ENCODE data around the gene MAPK14. TPM values are rescaled to one million over a fixed set of nuclear protein-coding genes. Genes with fewer than 3 reads are reported as not detected.
A peak's percentile ranks its signal among the peaks of the same experiment; 100 is the strongest.

Gene MAPK14
- total and polyA plus RNA-seq, 9 of the 15 experiments (the other 6 are each of a cell fraction or from before 2014, with no cell fraction given) = 8.8 to 62.7 (median 35.5) TPM

DNA sequence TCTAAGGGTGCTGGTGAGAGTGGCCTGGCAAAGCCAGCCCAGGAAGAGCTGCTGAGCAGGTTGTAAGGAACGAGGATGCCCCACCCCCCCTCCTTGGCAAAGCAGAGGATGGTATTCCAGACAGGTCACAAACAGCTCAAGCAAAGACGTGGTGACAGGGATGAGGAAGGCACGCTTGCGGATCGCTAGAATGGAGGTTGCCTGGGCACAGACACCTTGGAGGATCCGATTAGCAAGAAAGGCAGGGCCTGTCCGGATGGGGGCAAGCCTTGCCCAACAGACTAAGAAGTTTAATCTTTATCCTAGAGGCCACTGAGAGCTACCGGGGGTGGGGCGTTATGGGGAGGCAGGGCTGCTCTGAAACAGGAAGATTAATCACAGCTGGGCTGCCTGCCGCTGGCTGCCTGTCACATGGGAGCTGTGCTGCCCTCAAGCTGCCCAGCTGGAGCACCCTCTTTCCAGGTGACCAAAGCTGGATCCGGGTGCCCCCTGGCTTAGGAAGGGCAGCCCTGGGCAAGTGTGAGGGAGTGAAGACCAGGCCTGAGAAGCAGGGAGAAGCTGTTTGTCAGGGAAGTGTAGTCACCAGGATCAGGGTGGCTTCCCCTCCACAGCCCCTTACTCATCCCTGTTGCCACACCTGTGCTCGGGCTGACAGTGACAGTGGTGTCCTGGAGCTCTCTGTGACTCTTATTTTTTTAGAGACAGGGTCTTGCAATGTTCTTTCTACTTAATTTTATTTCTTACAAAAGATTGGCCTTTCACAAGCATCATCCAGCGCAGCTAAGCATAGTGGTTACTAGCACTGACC lies 93.6 kb downstream of the MAPK14 start (continued):
- TF ChIP-seq, protein P1, sequence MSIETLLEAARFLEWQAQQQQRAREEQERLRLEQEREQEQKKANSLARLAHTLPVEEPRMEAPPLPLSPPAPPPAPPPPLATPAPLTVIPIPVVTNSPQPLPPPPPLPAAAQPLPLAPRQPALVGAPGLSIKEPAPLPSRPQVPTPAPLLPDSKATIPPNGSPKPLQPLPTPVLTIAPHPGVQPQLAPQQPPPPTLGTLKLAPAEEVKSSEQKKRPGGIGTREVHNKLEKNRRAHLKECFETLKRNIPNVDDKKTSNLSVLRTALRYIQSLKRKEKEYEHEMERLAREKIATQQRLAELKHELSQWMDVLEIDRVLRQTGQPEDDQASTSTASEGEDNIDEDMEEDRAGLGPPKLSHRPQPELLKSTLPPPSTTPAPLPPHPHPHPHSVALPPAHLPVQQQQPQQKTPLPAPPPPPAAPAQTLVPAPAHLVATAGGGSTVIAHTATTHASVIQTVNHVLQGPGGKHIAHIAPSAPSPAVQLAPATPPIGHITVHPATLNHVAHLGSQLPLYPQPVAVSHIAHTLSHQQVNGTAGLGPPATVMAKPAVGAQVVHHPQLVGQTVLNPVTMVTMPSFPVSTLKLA (conservative IDR thresholded peaks at IDR 0.05) = 0 out of 4 replicates have a peak, but pooled peaks of 1 of the 2 experiments have one; percentile 17
- TF ChIP-seq RAD51 (IDR thresholded peaks at IDR 0.05; ENCODE audit: borderline replicate concordance, low read depth) (peak; percentile 29; the same call in 1 of the 2 replicates), SLC30A9 (CRISPR knock-in tag; IDR thresholded peaks at IDR 0.05) (no peak), HDAC1 (IDR thresholded peaks at IDR 0.05) (0 out of 4 replicates have a peak, but pooled peaks of 1 of the 2 experiments have one; percentile 28), CBFA2T2 (conservative IDR thresholded peaks at IDR 0.05) (peak; percentile 53; the same call in 1 of the 2 replicates), PRPF4 (IDR thresholded peaks at IDR 0.05; ENCODE audit: insufficient read depth, low read depth, low read length, poor library complexity, severe bottlenecking) (no peak), BMI1 (IDR thresholded peaks at IDR 0.05; ENCODE audit: low read length) (no peak), ZKSCAN1 (IDR thresholded peaks at IDR 0.05; ENCODE audit: low read depth, low read length) (no peak), DACH1 (IDR thresholded peaks at IDR 0.05; ENCODE audit: partially characterized antibody) (peak; percentile 77)
- TF ChIP-seq, protein P2, sequence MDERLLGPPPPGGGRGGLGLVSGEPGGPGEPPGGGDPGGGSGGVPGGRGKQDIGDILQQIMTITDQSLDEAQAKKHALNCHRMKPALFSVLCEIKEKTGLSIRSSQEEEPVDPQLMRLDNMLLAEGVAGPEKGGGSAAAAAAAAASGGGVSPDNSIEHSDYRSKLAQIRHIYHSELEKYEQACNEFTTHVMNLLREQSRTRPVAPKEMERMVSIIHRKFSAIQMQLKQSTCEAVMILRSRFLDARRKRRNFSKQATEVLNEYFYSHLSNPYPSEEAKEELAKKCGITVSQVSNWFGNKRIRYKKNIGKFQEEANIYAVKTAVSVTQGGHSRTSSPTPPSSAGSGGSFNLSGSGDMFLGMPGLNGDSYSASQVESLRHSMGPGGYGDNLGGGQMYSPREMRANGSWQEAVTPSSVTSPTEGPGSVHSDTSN (CRISPR knock-in tag; IDR thresholded peaks at IDR 0.05; ENCODE audit: low read depth) = no peak
- TF ChIP-seq, protein P2 (tag; conservative IDR thresholded peaks at IDR 0.05; ENCODE audit: low read depth) = peak; percentile 80
- TF ChIP-seq, protein P3, sequence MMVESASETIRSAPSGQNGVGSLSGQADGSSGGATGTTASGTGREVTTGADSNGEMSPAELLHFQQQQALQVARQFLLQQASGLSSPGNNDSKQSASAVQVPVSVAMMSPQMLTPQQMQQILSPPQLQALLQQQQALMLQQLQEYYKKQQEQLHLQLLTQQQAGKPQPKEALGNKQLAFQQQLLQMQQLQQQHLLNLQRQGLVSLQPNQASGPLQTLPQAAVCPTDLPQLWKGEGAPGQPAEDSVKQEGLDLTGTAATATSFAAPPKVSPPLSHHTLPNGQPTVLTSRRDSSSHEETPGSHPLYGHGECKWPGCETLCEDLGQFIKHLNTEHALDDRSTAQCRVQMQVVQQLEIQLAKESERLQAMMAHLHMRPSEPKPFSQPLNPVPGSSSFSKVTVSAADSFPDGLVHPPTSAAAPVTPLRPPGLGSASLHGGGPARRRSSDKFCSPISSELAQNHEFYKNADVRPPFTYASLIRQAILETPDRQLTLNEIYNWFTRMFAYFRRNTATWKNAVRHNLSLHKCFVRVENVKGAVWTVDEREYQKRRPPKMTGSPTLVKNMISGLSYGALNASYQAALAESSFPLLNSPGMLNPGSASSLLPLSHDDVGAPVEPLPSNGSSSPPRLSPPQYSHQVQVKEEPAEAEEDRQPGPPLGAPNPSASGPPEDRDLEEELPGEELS (CRISPR knock-in tag; IDR thresholded peaks at IDR 0.05; ENCODE audit: borderline replicate concordance) = 0 out of 2 replicates have a peak, but pooled peaks have one; percentile 9
- TF ChIP-seq, protein P4, sequence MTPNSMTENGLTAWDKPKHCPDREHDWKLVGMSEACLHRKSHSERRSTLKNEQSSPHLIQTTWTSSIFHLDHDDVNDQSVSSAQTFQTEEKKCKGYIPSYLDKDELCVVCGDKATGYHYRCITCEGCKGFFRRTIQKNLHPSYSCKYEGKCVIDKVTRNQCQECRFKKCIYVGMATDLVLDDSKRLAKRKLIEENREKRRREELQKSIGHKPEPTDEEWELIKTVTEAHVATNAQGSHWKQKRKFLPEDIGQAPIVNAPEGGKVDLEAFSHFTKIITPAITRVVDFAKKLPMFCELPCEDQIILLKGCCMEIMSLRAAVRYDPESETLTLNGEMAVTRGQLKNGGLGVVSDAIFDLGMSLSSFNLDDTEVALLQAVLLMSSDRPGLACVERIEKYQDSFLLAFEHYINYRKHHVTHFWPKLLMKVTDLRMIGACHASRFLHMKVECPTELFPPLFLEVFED (CRISPR knock-in tag; conservative IDR thresholded peaks at IDR 0.05) = no peak
- TF ChIP-seq, protein P5, sequence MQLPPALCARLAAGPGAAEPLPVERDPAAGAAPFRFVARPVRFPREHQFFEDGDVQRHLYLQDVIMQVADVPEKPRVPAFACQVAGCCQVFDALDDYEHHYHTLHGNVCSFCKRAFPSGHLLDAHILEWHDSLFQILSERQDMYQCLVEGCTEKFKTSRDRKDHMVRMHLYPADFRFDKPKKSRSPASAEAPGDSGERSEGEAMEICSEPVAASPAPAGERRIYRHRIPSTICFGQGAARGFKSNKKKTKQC (CRISPR knock-in tag; IDR thresholded peaks at IDR 0.05) = no peak
- TF ChIP-seq, protein P6, sequence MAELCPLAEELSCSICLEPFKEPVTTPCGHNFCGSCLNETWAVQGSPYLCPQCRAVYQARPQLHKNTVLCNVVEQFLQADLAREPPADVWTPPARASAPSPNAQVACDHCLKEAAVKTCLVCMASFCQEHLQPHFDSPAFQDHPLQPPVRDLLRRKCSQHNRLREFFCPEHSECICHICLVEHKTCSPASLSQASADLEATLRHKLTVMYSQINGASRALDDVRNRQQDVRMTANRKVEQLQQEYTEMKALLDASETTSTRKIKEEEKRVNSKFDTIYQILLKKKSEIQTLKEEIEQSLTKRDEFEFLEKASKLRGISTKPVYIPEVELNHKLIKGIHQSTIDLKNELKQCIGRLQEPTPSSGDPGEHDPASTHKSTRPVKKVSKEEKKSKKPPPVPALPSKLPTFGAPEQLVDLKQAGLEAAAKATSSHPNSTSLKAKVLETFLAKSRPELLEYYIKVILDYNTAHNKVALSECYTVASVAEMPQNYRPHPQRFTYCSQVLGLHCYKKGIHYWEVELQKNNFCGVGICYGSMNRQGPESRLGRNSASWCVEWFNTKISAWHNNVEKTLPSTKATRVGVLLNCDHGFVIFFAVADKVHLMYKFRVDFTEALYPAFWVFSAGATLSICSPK (IDR thresholded peaks at IDR 0.05; ENCODE audit: borderline replicate concordance) = no peak
